ENCODE data around the gene CARD19.
"Not testable (repeated sequence)": the region's sequence is repeated elsewhere in the genome, so short reads cannot be mapped to it uniquely, and the experiment has no call there.

The CARD19 gene

DNA sequence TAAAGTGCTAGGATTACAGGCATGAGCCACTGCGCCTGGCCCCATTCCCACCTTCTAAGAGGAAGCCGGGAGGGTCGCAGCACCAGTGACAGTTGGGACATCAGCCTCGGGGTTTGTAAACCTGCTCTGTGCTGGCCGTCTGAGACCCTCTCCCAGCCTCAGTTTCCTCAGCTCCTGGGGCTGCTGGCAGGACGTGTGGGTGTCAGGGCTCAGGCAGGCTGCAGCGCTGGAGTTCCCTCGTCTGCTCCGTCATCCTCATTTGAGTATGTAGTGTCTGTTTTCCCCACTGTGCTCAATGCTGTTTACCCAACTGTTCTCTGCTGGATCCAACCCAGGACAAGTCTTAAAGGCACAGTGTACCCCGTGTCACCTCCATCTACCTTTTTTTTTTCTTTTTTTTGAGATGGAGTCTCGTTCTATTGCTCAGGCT is 40.0 kb downstream of the CARD19 start:
- no peak for DNase-seq

DNA sequence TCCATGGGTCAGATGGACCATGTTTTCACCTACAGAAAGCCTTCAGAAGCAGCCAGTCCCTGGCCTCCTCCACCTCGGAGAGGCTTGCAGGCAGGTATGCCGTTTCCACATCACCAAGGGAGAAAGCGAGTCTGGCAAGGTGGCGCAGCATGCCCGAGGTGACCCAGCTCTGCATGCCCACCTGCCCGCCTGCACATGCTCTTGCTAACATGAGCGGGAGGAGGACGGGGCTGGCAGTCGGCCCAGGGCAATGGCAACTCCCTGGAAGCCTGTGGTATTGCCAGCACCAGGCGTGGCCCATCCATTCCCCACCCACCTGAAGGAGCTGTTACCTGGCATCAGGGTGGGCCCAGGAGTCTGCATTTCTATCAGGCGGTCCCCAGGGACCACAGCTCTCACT is 41.3 kb downstream of the CARD19 start:
- DNase-seq = no peak

DNA sequence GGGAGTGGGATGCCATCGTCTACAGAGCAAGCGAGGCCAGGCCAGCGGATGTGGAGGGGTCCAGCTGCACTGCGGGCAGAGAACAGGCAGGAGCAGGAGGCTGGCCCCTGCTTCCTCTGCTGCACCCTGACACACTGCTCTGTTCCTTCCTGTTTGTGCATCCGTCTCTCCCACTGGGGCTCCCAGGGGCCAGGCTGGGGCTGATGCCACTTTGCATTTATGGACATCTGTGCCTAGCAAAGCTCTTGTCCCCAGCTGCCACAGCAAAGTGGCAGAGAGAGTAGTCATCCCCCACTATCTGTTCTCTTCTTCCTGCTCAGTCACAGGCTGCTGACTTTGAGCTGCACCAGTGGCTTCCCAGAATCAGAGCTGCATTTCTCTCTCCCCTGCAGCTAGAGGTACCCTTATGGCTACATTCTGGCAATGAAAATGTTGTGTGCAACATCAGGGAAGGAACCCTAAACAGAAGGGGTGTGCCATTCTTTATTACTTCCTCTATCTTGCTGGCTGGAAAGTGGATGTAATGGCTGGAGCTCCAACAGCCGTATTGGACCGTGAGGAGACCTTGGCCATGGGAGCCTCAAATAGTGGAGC is 42.3 kb downstream of the CARD19 start:
- DNase-seq = no peak

DNA sequence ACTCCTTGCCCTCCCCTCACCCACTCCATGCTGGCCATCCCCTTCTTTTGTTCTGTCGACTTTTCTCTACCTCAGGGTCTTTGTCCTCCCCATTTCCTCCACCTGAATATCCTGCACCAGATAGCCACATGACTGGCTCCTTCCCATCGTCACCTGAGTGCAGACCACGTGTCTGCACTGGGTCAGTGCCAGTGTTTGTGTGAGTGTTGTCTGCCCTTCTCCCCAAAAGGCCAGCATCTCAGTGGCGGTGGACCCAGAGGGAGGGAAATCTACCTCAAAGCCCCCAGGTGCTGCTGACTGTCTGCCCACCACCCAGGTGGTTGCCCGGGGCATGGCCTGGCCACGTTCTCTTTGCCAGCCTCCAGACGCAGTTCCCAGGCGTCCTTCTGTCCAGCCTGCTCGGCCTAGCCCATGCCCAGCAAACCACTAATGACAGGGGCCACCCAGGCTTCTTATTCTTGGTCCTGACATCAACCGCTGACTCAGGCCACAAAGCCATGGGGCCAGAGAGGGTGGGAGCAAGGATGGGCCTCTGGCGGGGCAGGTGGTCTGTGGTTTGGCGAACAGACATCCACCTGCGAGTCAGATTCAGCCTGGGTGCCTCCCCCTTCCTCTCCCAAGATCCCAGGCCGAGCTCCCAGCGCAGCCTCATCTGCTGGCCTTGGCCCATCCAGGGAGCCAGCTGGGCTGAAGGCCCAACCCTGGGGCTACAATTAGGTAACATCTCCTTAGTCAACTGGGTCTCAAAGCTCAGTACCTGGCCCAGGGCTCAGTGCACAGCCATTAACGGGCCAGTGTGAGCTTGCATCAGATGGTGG is 43.6 kb downstream of the CARD19 start:
- no peak for DNase-seq

DNA sequence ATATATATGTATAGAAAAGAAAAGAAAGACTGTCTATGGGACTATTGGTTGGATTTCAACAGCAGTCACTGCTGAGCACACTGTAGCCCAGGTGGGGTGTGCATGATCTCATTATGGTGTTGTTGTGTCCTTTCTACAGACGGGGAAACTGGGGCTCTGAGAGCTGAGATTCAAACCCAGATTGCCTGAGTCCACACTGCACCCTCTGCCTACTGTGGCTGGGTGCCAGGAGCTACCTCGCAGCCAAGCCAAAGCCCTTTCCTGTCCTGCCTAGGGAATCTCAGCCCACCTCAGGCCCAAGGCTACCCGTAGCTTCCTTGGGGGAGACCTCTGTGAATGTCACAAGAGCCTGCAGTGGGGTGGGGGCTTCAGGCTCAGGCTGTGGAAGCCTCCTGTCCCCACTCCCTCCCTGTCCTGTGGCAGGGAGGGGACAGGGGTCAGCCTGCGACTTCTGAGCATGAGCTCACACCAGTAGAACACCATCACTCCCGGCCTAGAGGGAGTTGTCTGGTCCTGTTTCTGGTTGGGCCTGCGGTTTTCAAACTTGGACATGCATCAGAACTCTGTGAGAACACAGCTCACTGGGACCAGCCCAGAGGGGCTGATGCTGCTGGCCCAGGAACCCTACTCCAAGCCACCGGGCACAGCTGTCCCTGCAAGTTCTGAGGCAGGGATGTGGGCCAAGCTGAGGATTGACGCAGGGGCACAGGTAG is 45.9 kb downstream of the CARD19 start:
- DNase-seq = no peak

DNA sequence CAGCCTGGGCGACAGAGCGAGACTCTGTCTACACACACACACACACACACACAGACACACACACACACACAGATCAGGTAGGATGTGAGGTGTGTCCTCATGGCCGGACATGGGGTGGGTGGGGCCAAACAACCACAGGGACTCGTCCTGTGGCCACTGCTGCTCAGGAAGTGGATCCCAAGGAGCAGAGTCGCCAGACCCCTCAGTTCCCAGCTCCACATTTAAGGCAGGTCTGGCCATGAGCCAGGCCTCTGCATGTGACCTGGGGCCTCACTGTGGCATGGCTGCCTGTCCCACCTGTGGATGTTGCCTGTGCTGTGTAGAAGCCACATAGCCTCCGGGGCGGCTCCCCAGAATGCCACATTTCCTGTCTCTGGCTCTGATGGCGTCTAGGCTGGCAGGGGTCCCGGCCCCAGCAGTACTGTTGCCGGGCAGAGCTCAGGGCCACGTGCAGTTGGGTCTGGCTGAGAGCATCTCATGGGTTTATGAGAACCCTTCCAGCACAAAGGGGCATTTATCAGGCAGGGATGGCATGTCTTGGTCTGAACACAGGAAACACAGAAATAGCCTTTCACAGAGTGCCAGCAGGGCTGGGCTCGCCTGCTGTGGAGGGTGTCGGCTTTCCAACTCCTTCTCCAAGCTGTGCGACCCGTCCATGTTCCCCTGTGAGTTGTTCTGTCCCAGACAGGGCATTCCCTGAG is 48.0 kb downstream of the CARD19 start:
- DNase-seq = no peak

DNA sequence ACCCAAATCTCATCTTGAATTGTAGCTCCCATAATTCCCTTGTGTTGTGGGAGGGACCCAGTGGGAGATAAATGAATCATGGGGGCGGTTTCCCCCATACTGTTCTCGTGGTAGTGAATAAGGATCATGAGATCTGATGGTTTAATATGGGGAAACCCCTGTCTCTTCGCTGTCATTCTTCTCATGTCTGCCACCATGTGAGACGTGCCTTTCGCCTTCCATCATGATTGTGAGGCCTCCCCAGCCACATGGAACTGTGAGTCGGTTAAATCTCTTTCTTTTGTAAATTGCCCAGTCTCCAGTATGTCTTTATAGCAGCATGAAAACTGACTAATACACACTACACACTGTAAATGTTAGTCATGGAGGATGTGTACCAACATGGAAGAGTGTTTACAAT is 50.7 kb downstream of the CARD19 start:
- not testable (repeated sequence) for DNase-seq

DNA sequence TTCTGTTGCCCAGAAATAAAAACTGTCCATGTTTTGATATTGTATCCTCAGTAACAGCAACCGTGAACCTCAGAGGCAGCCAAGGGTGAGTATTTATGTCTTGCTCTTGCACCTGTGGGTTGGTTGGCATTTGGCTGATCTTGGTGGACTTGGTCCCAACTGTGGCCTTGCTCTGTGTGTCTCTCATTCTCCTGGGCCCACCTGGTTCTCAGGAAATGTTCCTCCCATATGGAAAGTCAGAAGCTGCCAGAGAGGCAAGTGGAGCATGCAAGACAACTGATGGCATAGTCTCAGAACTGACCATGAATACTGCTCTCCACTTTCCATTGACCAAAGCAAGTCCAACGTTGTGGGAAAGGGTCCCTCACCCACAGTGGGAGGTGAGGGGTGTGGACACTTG is 51.6 kb downstream of the CARD19 start:
- DNase-seq = no peak

DNA sequence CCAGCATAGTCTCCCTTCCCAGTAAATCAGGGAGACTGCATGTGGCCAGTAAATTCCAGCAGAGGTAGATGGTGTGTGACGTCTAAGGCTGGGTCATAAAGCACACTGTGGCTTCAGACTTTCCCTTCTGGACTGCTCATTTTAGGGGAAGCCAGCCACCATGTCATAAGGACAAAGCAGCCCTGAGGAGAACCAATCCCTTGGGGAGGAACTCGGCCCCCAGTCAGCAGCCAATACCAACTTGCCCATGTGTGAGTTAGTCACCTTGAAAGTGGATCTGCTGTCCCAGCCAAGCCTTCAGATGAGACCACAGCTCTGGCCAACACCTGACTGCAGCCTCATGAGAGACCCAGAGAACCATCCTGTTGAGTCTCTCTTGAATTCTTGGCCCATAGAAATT is 52.7 kb downstream of the CARD19 start:
- no peak for DNase-seq

DNA sequence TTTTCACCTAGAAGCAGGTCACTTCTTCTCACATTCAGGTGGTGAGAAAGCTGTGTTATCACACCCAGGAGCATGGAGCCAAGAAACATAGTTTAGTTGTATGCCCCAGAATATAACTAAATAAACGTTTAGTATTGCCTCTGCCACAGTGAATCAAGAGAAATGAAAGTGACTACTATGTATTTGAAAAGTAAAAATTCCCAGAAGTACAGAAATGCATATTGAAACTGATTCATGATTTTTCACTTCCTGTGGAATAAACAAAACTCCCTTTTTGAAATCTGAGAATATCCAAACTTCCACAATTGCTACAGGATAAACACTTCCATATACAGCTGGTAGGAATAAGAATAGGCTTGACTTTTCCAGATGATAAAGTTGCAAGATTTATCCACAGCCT is 53.3 kb downstream of the CARD19 start:
- DNase-seq = no peak

DNA sequence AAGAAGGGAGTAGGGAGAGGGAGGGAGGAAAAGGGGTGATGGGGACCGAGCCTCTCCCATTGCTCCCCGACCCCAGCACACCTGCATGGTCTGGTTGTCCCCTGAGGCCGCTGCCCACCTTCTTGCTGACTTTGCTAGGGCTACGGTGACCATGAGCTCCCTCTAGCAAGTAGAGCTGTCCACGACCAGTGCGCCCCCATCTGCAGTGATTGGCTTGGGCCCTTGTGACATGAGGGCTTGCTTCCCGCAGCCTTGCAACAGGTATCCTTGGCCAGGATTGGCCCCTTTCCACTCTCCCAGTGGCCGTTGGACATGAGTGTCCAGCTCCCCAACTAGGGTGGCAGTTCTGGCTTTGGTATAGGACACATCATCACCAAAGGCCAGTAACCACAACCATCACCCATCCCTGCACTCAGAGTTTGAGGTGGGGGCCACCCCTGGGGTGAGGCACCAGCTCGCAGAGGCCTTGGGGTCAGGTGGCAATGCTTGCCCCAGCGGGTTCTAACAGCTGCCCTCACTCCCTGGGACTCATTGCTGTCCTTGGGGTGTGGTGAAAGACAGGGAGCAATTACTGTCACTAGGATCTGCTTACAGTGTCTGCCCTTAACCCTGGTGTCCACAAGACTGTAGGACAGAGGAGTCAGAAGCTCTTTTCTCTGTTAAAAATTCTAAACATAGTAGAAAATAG is 55.2 kb downstream of the CARD19 start:
- no peak for DNase-seq

DNA sequence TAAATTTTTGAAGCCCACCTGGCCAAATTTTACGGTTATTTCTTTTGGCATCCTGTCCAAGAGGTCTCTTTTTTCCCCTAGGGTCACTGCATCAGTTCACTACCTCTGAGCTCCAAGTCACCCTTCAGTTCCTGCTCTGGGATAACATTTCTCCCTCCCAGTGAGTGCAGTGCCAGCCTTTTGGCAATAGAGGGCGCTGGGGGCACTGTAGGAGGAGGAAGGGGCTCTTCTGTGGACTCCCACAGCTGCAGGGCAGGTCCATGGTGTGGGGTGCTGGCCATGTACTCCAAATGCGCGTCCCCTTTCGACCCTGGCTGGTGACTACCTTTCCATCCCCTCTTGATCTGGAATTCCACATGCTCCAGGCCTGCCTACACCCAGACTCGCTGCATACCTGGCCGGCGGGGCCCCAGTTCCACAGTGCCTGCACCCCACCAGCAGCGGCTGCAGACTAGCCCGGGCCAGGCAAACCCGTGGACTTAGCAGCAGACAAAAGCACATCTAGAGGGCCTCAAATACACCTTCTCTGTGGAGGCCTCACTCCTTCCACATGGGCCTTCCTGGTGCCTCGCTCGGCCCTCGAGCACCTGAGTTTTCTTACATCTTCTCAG is 58.4 kb downstream of the CARD19 start:
- peak; percentile 33 to 46 for DNase-seq

DNA sequence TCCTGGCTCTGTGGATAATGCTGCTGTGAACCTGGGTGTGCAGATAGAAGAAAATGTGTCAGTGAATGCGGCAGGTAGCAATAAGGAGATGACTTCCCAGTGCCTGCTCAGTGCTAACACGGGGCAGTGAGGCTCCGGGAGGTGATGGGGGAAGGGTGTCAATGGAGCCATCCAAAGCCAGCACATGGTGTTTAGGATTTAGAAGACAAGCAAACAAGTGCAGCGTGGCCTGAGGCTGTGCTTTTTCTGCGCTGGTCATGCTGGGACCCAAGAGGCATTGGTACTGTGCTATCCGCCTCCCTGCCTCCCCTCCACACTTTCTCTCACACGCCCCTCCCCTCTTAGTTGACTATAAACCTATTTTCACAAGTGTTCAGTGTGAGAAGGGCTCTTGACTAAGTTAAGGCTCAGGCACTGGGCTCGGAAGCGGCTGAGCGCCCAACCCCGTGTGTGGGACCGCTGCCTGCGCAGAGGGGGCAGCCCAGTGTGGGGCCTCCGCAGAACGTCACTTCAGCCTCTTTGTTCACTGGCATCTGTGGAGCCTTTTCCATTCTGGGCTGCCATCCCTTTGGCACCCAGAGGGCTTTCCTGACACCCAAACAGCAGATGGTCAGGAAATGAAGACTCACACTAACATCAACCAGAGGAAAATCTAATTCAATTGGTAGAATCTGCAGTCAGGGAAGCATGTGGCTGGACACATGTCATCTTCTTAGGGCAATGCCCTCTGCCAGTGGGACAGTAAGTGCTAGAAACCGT is 59.9 kb downstream of the CARD19 start:
- DNase-seq = no peak

DNA sequence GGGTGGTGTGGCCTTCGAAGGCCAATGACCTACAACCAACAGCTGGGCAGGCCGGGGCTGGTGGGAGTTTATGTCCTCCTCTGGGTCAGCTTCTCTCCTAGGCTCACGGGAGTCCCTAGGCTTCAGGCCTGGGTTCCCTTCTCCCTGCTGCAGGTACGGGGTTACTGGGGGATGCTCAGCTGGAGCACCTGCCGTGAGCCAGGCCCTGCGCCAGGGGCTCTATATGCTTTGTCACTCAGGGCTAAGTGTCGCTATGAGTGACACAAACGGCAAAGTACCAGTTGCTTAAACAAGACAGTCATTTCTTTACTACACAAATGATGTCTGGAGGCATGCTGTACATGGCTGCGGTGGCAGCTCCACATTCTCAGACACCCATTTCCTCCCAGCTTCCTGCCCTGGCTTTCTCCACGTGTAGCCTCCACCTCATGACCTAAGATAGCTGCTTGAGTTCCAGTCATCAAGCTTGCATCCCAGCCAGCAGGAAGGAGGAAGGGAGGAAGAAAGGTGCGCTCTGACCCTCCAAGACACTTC is 60.5 kb downstream of the CARD19 start:
- no peak for DNase-seq

DNA sequence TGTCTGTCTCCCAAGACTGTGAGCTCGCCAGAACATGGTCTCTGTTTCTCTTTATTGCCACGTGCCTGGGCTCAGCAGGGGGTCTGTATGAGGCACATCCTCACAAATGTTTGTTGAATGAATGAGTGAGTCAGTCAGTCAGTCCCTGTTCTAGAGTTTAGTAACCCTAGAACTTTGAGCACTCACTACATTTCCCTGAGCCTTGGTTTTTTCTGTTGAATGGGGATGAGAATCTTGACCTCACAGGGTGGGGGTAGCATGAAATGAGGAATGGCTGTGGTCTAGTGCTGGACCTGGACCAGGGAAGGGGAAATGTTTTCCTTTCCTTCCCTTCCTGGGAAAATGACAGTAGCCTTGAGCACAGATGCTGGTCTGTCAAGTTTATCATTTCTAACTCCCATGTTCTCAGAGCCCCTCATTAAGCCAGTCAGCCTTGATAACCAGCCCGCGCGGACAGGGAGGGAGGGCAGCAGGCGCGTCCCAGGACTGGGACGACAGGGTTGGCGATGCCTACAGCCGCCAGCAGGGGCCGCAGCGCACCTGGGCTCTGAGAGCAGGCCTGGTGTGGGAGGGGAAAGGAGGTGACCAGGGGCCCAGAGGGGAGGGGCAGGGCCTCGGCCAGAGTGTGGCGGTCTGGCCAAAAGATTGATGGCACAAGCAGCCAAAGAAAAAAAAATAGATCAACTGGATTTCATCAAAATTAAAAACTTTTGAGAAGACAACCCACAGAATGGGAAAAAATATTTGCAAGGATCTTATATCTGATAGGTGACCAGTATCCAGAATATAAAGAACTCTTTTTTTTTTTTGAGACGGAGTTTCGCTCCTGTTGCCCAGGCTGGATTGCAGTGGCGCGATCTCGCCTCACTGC is 63.8 kb downstream of the CARD19 start:
- DNase-seq = peak; percentile 21 to 68

DNA sequence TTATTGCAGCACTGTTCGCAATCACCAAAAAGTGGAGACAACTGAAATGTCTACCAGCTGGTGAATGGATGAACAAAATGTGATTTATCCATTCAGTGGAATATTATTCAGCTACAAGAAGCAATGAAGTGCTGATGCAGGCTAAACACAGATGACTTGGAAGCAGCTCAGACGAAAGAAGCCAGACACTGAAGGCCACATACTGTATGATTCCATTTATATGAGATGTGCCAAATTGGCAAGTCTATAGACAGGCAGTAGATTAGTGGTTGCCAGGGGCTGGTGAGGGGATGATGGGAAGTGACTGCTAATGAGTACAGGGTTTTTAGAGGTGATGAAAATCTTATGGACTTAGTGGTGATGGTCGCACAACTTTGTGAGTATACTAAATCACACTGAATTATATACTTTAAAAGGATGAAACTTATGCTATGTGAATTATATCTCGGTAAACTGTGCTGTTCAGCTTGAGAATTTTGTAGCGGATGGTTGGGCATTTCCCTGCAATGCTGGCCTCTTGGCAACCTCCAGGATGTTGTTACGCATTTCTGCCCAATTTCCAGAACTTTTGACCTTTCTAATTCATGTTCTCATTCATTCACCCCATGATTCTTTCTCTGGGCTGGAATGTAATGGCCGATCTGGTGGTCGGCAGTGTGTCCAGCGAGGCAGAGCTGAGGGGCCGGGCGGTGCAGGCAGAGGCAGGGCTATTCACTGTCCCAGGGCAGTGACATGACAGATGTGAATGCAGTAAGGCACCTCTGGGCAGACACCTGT is 66.0 kb downstream of the CARD19 start:
- DNase-seq = no peak
